A673 (cell line): ENCODE data around the gene ANKEF1.

Experiments used
- EZH2 ChIP-seq: fragments of 200-600 bp; sonication (generic); IDR thresholded peaks from 2 replicates; pipeline ENCODE4 v1.6.1; 2017; ENCODE audit warnings: borderline replicate concordance, low read depth, mild to moderate bottlenecking, mixed read lengths, antibody characterized with exemption, low read length; ENCODE audit not compliant: poor library complexity, severe bottlenecking
- TF ChIP-seq, protein P1 (sequence below): fragments of 300-800, 200-600 bp; sonication (generic); conservative IDR thresholded peaks from 2 replicates; pipeline ENCODE4 v1.5.1; 2017; ENCODE audit warnings: low read depth, mild to moderate bottlenecking, antibody characterized with exemption, low read length, moderate library complexity, mixed read lengths

DNA sequence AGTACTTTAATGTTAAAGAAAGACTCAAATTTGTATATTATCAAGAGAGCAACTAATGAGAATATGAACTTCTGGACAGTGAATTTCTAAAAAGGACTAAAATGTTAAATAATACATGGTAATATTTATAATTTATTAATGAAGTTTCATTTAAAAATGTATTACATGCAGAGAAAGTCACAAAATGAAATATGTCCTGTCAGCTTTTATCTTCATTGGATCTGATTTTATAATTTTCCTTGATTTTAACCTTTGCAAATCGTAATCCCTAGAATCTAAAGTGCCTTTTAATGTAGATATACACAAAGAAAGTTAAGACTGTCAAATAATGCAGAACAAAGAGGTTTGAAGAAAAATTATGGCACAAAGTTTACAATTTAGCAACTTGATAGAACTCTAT is 16.4 kb downstream of the ANKEF1 start:
- TF ChIP-seq, protein P1, sequence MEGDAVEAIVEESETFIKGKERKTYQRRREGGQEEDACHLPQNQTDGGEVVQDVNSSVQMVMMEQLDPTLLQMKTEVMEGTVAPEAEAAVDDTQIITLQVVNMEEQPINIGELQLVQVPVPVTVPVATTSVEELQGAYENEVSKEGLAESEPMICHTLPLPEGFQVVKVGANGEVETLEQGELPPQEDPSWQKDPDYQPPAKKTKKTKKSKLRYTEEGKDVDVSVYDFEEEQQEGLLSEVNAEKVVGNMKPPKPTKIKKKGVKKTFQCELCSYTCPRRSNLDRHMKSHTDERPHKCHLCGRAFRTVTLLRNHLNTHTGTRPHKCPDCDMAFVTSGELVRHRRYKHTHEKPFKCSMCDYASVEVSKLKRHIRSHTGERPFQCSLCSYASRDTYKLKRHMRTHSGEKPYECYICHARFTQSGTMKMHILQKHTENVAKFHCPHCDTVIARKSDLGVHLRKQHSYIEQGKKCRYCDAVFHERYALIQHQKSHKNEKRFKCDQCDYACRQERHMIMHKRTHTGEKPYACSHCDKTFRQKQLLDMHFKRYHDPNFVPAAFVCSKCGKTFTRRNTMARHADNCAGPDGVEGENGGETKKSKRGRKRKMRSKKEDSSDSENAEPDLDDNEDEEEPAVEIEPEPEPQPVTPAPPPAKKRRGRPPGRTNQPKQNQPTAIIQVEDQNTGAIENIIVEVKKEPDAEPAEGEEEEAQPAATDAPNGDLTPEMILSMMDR: no peak
- no peak for TF ChIP-seq EZH2
